NT2/D1 (cell line): ENCODE measurements around the gene MB21D2.

Experiments
- DNase-seq: peaks from one replicate; pipeline ENCODE4 v3.0.0-alpha.2; 2011; ENCODE audit warnings: low read depth, low spot score
- H3K27me3 ChIP-seq: 2 replicates; pipeline ENCODE4 v1.6.0; 2011; ENCODE audit warnings: mild to moderate bottlenecking; ENCODE audit not compliant: insufficient read length, insufficient read depth
- H3K36me3 ChIP-seq: 2 replicates; pipeline ENCODE4 v1.6.1; 2011; ENCODE audit warnings: mild to moderate bottlenecking, low read length, mixed read lengths; ENCODE audit not compliant: insufficient read depth, insufficient read length
- H3K4me1 ChIP-seq: 2 replicates; pipeline ENCODE4 v1.5.1; 2011; ENCODE audit not compliant: insufficient read depth, insufficient read length
- H3K4me3 ChIP-seq: 2 replicates; pipeline ENCODE4 v1.5.1; 2011; ENCODE audit warnings: low read depth; ENCODE audit not compliant: insufficient read length
- H3K9ac ChIP-seq: 2 replicates; pipeline ENCODE4 v1.6.0; 2011; ENCODE audit warnings: low read depth; ENCODE audit not compliant: insufficient read length
- H3K9me3 ChIP-seq: 2 replicates; pipeline ENCODE4 v1.5.1; 2011; ENCODE audit warnings: mild to moderate bottlenecking, low read length; ENCODE audit not compliant: insufficient read depth
- SUZ12 ChIP-seq: IDR thresholded peaks from 2 replicates; pipeline ENCODE4 v1.6.1; 2011; ENCODE audit not compliant: insufficient read length, insufficient read depth; ENCODE audit errors: extremely low read depth
- YY1 ChIP-seq: IDR thresholded peaks from 2 replicates; pipeline ENCODE4 v1.6.1; 2011; ENCODE audit not compliant: insufficient read length, insufficient read depth
- ZNF274 ChIP-seq: IDR thresholded peaks from 2 replicates; pipeline ENCODE4 v1.6.1; 2011; ENCODE audit warnings: mild to moderate bottlenecking, low read depth, low read length

Gene MB21D2

GRCh38 chr3:192848371-192849233, 69.1 kb downstream of the MB21D2 start:
- Histone ChIP-seq H3K9ac (no peak overlapping the region), H3K9me3 (no peaks in the 10 kb centered on the region), H3K36me3 (no peaks in the 10 kb centered on the region), H3K4me3 (no peak overlapping the region), H3K4me1 (no peaks in the 10 kb centered on the region), H3K27me3 (no peaks in the 10 kb centered on the region)
- no peak for DNase-seq
- TF ChIP-seq YY1 = no peak
- TF ChIP-seq ZNF274 = no peak
- TF ChIP-seq SUZ12 = no peak

DNA sequence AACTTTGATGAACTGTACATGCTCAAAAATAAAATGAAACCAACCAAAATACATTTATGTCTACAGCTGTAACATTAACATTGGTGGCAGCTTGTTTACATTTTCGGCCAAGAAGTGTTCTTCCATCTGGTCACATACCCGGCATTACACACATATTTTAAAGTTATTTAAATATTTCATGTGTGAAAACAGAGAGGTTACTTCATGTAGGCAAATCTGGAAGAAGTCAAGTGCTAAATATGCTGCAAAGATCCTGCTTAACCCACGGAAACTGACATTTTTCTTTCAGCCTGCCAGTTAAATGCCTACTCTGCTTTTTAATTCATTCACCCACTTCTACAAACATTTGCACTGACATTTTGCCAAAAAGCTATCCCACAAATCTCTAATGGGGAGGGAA, 69.7 kb downstream of the MB21D2 start:
- Histone ChIP-seq H3K4me3 (no peak overlapping the region), H3K9ac (no peak overlapping the region), H3K27me3 (no peaks in the 10 kb centered on the region), H3K36me3 (no peaks in the 10 kb centered on the region), H3K9me3 (no peaks in the 10 kb centered on the region), H3K4me1 (no peaks in the 10 kb centered on the region)
- no peak for DNase-seq
- TF ChIP-seq SUZ12 (no peak), ZNF274 (no peak), YY1 (no peak)

- Histone ChIP-seq H3K4me1 (no peaks in the 10 kb centered on the region), H3K36me3 (no peaks in the 10 kb centered on the region), H3K9ac (no peak overlapping the region), H3K27me3 (no peaks in the 10 kb centered on the region), H3K9me3 (no peaks in the 10 kb centered on the region), H3K4me3 (no peak overlapping the region)
- no peak for TF ChIP-seq SUZ12
- TF ChIP-seq YY1 = no peak
- no peak for TF ChIP-seq ZNF274
- no peak for DNase-seq
Observed at GRCh38 chr3:192845526-192845855, 72.2 kb downstream of the MB21D2 start.

GRCh38 chr3:192844836-192845525, 72.7 kb downstream of the MB21D2 start:
- no peak for DNase-seq

GRCh38 chr3:192844486-192844765, 73.2 kb downstream of the MB21D2 start:
- TF ChIP-seq ZNF274 = no peak
- no peak for TF ChIP-seq SUZ12
- TF ChIP-seq YY1 = no peak
- no peaks in the 10 kb centered on the region for H3K36me3 ChIP-seq
- no peaks in the 10 kb centered on the region for H3K27me3 ChIP-seq
- no peak overlapping the region for H3K9ac ChIP-seq
- no peak for DNase-seq
- no peaks in the 10 kb centered on the region for H3K4me1 ChIP-seq
- no peak overlapping the region for H3K4me3 ChIP-seq
- H3K9me3 ChIP-seq = no peaks in the 10 kb centered on the region

More at GRCh38 chr3:192844836-192845525, 72.7 kb downstream of the MB21D2 start:
- Histone ChIP-seq H3K27me3 (no peaks in the 10 kb centered on the region), H3K4me3 (no peak overlapping the region), H3K4me1 (no peaks in the 10 kb centered on the region), H3K9ac (no peak overlapping the region), H3K36me3 (no peaks in the 10 kb centered on the region), H3K9me3 (no peaks in the 10 kb centered on the region)
- TF ChIP-seq YY1 (no peak), SUZ12 (no peak), ZNF274 (no peak)

DNA sequence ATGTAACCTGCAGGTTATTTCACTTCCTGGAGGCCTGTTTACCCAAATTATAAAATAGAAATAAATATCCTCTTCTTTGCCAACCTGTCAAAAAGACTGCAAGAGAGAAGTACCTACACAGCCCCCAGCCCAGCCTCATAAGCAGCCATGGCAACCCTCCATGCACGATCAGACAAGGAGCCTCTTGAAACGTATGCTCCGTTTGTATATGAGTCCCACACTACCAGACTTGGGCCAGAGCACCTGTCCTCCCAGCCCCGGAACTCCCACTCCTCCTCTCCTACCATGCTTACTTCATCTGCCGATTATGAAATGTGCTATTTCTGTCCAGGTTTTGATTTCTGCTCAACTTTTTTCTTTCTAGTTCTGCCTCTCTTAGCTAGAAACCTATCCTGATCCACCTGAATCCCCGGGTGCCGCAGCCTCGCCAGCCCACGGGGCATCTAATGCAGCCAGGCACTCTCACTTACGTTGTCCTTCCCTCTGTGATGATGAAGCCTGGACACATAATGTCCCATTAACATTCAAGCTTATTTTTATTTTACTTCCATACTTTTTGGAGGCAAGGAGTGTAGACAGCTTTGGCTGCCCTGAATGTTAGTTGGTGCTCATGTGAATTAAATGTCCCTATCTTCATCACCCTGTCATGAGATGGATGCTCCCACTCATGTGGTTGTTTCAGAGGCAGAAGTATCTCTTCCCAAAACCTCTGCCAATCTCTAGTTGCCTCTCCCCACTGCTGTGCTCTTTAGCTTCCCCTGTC, 73.8 kb downstream of the MB21D2 start:
- DNase-seq = no peak
- no peak overlapping the region for H3K4me3 ChIP-seq
- H3K9ac ChIP-seq = no peak overlapping the region
- TF ChIP-seq YY1 (no peak), ZNF274 (no peak), SUZ12 (no peak)
- H3K27me3 ChIP-seq = no peaks in the 10 kb centered on the region
- no peaks in the 10 kb centered on the region for H3K36me3 ChIP-seq
- no peaks in the 10 kb centered on the region for H3K9me3 ChIP-seq
- H3K4me1 ChIP-seq = no peaks in the 10 kb centered on the region

- H3K4me3 ChIP-seq = no peak overlapping the region
- no peaks in the 10 kb centered on the region for H3K4me1 ChIP-seq
- H3K9ac ChIP-seq = no peak overlapping the region
- DNase-seq = no peak
- no peaks in the 10 kb centered on the region for H3K27me3 ChIP-seq
- TF ChIP-seq ZNF274 = no peak
- no peak for TF ChIP-seq YY1
- no peak for TF ChIP-seq SUZ12
- H3K36me3 ChIP-seq = no peaks in the 10 kb centered on the region
- no peaks in the 10 kb centered on the region for H3K9me3 ChIP-seq
Observed at GRCh38 chr3:192843119-192843518, 74.5 kb downstream of the MB21D2 start.
